Ishikawa (cell line): Measurements from ENCODE around the gene TXN.

ENCODE experiments used
- YY1 ChIP-seq: IDR thresholded peaks from 2 replicates; pipeline ENCODE4 v1.6.1; 2012; ENCODE audit warnings: low read depth
- TF ChIP-seq, protein P1 (sequence below): IDR thresholded peaks from 2 replicates; pipeline ENCODE4 v1.6.1; 2012; ENCODE audit warnings: low read depth, mild to moderate bottlenecking

DNA sequence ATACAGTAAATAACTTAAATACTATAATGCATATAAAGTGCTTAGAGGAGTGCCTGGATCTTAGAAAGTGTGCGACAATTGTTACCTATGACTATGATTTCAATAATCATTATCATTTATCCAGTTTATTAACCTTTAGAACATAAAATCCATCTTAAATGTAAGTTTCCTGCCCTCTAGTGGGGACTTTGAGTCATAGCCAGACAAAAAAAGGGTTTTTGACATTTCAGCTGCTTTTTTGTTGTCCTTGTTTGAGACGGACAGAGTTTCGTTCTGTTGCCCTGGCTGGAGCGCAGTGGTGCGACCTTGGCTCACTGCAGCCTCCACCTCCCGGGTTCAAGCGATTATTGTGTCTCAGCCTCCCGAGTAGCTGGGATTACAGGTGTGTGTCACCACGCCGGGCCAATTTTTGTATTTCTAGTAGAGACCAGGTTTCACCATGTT lies 38.6 kb downstream of the TXN start:
- TF ChIP-seq, protein P1, sequence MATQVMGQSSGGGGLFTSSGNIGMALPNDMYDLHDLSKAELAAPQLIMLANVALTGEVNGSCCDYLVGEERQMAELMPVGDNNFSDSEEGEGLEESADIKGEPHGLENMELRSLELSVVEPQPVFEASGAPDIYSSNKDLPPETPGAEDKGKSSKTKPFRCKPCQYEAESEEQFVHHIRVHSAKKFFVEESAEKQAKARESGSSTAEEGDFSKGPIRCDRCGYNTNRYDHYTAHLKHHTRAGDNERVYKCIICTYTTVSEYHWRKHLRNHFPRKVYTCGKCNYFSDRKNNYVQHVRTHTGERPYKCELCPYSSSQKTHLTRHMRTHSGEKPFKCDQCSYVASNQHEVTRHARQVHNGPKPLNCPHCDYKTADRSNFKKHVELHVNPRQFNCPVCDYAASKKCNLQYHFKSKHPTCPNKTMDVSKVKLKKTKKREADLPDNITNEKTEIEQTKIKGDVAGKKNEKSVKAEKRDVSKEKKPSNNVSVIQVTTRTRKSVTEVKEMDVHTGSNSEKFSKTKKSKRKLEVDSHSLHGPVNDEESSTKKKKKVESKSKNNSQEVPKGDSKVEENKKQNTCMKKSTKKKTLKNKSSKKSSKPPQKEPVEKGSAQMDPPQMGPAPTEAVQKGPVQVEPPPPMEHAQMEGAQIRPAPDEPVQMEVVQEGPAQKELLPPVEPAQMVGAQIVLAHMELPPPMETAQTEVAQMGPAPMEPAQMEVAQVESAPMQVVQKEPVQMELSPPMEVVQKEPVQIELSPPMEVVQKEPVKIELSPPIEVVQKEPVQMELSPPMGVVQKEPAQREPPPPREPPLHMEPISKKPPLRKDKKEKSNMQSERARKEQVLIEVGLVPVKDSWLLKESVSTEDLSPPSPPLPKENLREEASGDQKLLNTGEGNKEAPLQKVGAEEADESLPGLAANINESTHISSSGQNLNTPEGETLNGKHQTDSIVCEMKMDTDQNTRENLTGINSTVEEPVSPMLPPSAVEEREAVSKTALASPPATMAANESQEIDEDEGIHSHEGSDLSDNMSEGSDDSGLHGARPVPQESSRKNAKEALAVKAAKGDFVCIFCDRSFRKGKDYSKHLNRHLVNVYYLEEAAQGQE = no peak
- TF ChIP-seq YY1 = no peak
